ENCODE results near the gene TMEM86A.

The TMEM86A gene

GRCh38 chr11:18699848-18700261, 1.3 kb downstream of the TMEM86A start:
- DNase-seq (ENCODE audit: low spot score): no peak
- no peak for TF ChIP-seq CTCF (conservative IDR thresholded peaks at IDR 0.05; ENCODE audit: low read depth)
- H3K27ac ChIP-seq: no peak overlapping the region
- POLR2A ChIA-PET (ENCODE audit: low non-redundant PET): no interaction called here
- CTCF ChIA-PET: interaction anchor here (0.5 to 0.6 kb wide), 2 partner anchors 17 to 22 kb away, joined by 3 read pairs; no protein-coding TSS in a partner anchor

GRCh38 chr11:18700375-18700774, 1.8 kb downstream of the TMEM86A start:
- TF ChIP-seq CTCF (conservative IDR thresholded peaks at IDR 0.05; ENCODE audit: low read depth): no peak
- no peak overlapping the region for H3K27ac ChIP-seq
- ChIA-PET CTCF (interaction anchor here (0.5 kb wide), 1 partner anchor 18 kb away, joined by 3 read pairs; no protein-coding TSS in a partner anchor), POLR2A (ENCODE audit: low non-redundant PET) (interaction anchor here (0.5 kb wide), 1 partner anchor 41 kb away, joined by 3 read pairs; no protein-coding TSS in a partner anchor)
- no peak for DNase-seq (ENCODE audit: low spot score)

- no peak for TF ChIP-seq CTCF (conservative IDR thresholded peaks at IDR 0.05; ENCODE audit: low read depth)
- H3K27ac ChIP-seq: no peak overlapping the region
- POLR2A ChIA-PET (ENCODE audit: low non-redundant PET): interaction anchor here (0.5 kb wide), 1 partner anchor 41 kb away, joined by 3 read pairs; no protein-coding TSS in a partner anchor
- no peak for DNase-seq (ENCODE audit: low spot score)
- CTCF ChIA-PET: no interaction called here
Measured at GRCh38 chr11:18700872-18701271, 2.3 kb downstream of the TMEM86A start.

GRCh38 chr11:18701614-18702216, 3.1 kb downstream of the TMEM86A start:
- POLR2A ChIA-PET (ENCODE audit: low non-redundant PET): no interaction called here
- H3K27ac ChIP-seq: no peak overlapping the region
- no peak for DNase-seq (ENCODE audit: low spot score)
- TF ChIP-seq CTCF (conservative IDR thresholded peaks at IDR 0.05; ENCODE audit: low read depth): no peak
- CTCF ChIA-PET: no interaction called here

- ChIA-PET CTCF (interaction anchor here (0.6 to 0.7 kb wide), 2 partner anchors 8 to 450 kb away, joined by 3 read pairs; no protein-coding TSS in a partner anchor), POLR2A (ENCODE audit: low non-redundant PET) (no interaction called here)
- TF ChIP-seq CTCF (conservative IDR thresholded peaks at IDR 0.05; ENCODE audit: low read depth): no peak
- H3K27ac ChIP-seq: no peak overlapping the region
- no peak for DNase-seq (ENCODE audit: low spot score)
Measured at GRCh38 chr11:18703001-18703763, 4.6 kb downstream of the TMEM86A start.

GRCh38 chr11:18704045-18704645, 5.6 kb downstream of the TMEM86A start:
- POLR2A ChIA-PET (ENCODE audit: low non-redundant PET): no interaction called here
- CTCF ChIA-PET: interaction anchor here (0.7 kb wide), 1 partner anchor 9 kb away, joined by 3 read pairs; no protein-coding TSS in a partner anchor
- no peak for TF ChIP-seq CTCF (conservative IDR thresholded peaks at IDR 0.05; ENCODE audit: low read depth)
- H3K27ac ChIP-seq: no peak overlapping the region
- DNase-seq (ENCODE audit: low spot score): no peak

Measured in RWPE1 (cell line).